ENCODE measurements around the gene COL13A1.

The COL13A1 gene

DNA sequence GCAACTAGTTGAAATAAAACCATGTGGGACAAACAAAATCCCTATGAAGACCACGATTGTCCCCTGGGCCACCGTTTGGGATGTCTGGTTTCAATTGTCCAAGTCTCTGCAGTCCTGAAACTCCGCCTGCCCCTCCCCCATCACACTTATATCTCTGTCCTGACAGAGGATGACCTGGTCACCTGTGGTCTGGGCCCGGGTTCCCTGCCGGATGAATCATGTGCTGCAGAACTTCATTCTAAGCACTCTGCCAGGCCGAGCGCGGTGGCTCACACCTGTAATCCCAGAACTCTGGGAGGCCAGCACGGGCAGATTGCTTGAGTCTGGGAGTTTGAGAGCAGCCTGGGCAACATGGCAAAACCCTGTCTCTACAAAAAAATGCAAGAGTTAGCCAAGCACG, 91.1 kb downstream of the COL13A1 start:
- no peak for DNase-seq

DNA sequence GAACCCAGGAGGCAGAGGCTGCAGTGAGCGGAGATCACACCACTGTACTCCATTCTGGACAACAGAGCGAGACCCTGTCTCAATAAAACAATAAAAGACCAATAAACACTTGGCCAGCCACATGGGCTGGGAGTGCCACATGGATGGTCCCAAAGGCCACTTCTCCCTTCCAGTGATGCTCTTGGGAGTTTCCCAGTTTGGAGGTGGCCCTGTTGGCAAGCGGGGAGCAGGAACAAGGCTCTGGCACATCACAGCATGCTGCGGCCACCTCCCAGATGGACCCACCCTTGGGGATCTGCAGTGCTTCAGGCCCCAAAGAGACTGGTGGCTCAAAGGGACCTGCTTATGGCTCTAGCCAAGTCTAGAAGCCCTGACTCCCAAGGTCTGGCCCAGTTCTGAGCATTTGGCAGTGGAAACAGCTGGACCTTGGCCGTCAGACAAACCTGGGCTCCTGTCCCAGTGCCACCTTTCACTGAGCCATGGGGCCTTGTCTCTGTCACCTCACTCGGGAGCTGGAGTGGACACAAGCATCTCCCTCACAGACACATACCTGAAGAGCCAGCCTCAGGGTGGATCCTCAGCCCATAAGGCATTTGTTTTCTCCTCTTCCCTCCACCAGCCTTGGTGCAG, 91.7 kb downstream of the COL13A1 start:
- DNase-seq, result no peak

DNA sequence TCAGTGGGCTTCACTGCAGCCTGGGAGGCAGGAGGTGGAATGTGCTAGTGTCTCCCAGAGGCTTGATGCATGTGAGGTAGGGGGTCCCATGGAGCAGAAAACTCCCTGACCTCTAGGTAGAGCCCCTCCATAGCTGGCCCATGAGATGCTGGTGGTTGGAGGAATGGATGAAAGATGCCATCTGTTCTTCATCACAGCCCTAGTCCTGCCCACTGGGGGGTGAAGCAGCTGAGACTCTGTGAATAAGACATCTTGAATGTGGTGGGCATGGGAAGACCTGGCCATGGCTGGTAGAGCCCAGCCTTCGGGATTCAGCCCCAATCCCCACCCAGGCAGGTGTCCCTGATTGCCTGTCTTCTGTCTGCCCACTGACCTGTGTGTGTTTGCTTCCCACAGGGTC, 92.5 kb downstream of the COL13A1 start:
- DNase-seq, result no peak

DNA sequence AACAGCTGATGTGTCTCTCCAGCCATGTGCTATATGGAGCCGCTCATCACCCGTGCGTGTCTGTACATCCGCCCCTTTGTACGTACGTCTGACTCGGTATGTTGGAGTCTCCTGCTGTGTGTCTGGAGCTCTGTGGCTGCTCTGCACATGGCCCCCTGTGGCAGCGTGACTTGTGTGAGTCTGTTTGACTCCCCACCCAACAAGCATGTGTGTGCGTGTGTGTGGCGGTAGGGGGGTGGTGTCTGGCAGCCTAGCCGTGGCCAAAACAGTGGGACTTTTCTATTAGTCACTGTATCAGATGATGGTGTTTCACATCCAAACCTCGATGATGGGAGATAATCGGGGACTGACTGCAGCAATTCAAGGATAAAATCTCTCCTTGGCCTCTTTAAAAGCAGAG, 94.1 kb downstream of the COL13A1 start:
- no peak for DNase-seq

DNA sequence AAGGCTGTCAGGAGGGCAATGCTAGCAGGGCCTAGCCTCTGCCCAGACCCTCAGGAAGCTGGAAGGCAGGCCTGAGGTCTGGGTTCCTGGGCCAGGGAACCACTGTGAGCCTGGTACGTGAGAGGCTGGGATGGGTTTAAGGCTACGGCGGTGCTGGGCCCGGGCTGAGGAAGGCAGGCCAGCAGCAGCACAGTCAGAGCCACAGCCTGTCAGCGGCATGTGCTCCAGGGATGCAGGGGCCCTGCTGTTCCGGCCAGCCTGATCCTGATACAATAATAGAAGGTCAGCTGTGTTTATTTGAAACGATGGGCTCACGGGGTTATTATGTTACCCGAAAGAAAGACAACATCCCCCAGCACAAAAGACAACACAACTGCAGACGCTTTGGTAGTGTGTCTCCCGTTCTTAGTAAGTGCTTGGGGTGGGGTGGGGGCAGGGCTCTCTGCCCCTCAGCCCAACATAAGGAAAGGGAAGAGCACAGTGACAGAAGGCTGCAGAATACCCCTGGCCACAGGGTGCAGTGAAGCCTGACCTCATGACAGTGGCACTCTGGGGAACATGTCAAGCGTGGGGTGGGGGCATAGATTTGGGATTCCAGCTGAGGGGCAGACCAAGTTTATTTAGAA, 95.0 kb downstream of the COL13A1 start:
- DNase-seq, result no peak

DNA sequence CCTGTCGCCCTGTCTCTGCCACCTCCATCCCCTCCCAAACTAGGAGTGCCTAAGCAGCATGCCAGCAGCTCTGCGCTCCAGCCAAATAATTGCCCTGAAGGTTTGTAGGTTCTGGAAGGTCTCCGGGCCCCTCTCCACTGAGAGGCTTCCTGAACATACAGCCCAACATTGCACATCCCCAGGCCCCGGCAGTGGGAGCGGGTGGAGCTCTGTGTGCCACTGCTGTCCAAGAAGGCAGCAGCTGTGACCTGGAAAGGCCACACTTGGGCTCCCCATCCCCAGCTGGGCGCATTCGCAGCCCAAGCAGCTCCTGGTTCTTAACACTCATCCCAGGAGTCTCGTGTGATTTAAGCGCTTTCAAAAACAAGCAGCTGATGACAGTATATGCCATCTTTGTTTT, 95.7 kb downstream of the COL13A1 start:
- DNase-seq, result no peak

DNA sequence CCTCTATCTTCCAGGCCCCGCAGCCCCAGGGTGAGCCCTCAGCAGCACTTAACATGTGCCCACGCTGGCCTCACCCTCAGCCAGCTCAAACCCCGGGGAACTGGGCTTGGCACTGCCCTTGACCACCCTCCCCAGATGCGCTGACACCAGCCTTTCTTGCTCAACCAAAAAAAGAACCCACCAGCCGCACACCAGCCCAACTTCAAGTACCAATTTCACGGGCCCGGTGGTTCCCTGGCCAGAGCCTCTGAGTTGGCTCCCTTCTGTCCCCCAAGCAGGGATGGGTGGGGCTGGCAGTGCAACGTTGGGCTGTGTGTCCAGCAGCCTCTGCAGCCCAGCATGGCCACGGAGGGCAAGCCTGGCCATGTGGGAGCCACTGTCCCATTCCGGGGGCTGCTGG, 96.3 kb downstream of the COL13A1 start:
- DNase-seq, result no peak

DNA sequence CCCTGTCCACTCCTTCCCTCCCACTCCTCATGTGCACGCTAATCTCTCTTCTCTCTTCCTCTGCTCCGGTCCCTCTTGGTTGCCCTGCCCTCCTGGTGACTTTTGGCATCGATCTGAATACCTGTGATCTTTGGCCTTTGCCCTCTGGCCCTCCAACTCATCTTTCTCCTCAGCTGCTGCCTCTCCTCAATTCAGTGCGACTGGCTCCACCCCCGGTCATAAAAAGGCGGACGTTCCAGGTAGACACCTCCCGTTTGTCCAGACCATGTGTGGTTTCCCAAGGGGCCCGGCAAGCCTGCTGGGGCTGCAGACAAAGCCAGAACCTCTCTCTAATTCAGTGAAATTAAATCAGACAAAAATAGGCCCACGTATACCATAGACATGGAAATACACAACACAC, 96.8 kb downstream of the COL13A1 start:
- DNase-seq, result no peak

DNA sequence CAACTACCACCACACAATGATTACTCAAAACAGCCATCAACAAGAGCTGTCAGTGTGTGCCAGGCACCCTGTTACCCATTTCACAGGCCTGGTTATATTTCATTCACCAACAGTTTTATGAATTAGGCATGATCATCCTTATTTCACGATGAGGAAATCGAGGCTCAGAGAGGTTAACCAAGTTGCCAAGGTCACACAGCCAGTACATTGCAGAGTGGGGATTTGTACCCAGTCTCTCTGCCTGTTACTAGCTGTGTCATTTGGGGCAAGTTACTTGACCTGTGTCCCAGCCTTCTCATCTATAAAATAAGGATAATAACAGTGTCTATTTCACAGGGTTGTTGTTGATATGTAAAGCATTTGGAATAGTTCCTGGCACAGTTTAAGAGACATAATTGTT, 97.2 kb downstream of the COL13A1 start:
- DNase-seq, result no peak

DNA sequence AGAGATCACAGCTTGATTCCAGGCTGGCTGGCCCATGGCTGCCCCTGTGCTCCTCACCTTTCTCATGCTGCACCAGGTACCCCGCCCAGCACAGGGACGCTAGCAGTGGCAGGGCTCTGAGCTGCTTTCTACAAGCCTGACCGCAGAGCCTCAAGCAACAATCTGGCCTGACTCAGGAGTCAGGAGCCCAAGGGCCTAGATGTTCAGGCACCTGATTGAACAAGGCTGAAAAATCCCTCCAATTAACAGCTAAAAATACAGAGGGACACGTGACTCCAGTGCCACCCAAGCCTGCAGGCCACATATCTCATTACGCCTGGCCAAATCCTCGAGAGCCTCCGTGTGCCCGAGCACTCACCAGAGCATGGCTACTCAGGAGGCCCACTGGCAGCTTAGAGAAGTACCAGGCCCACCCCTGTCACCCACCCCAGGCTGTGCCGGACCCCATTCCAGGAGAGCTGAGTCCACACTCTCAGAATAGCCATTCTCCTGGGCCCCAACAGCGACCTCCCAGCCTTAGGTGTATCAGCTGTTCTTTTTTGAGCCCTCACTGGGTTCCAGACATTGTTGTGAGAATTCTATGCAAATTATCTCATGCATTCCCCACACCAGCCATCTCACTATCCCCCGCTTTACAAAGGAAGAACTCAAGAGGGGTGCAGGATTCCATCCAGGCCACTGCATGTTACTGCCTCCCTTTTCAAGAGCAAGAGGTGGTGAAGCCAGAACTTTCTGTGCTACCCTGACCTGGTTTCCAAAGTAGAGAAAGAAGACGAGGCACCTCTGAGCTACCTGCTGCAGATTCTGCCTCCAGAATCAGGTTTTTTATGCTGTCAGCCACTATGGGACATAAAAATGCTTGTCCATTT, 98.3 kb downstream of the COL13A1 start:
- no peak for DNase-seq

DNA sequence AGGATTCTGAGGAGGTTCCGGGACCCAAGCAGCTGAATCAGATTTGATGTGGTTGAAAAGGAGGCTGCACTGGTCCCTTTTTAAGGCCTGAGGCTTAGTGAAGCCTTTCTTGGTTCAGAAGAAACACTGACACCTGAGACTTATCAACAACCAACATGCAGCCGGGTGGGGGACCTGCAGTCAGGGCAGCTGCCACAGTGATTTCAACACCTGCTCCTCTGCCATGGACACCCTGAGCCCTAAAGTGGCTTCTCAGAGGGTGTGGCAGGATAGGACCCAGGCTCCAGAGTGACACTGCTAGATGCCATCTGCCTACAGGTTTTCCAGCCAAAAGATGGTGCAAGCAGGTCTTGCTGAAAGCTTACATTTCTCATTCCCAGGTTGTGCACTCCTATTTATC, 99.3 kb downstream of the COL13A1 start:
- no peak for DNase-seq

DNA sequence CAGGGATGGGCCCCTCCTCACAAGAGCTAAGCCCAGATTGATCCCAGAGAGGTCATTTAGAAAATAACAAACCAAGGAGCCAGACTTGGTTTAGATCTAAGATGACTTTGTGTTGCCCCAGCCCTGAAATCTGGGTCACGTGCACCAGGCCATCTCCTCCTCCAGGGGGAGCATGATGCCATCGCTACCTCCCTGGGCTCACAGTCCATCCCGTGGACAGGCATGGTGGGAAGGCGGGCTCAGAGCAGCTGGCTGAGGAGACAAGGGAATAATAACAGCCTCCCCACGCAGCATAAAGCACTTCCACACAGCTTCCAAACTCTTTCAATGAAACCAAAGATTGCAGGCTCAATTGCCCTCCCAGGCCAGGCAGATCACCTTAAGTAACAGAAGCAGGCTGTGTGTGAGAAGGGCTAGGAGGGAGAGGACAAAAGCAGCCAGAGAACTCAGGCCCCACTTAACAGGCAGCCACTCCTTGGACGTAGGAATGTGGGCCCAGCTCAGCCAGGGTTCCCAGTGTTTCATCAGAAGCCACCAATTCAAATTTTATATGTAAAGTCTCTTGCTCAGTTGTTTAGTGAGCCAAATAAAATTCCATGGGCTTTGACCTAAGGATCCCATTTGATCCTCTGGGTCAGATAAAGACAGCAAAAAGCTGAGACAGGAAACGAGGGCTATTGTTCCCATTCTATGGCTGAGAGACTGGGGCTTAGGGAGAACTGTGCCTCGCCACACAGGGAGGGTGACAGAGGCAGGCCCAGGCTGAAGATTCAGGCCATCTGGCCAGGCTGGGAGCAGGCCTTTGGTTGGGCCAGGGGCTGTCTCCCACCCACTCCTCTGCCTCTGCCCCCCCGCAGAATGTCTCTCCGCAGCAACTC, 100.2 kb downstream of the COL13A1 start:
- DNase-seq, result no peak

DNA sequence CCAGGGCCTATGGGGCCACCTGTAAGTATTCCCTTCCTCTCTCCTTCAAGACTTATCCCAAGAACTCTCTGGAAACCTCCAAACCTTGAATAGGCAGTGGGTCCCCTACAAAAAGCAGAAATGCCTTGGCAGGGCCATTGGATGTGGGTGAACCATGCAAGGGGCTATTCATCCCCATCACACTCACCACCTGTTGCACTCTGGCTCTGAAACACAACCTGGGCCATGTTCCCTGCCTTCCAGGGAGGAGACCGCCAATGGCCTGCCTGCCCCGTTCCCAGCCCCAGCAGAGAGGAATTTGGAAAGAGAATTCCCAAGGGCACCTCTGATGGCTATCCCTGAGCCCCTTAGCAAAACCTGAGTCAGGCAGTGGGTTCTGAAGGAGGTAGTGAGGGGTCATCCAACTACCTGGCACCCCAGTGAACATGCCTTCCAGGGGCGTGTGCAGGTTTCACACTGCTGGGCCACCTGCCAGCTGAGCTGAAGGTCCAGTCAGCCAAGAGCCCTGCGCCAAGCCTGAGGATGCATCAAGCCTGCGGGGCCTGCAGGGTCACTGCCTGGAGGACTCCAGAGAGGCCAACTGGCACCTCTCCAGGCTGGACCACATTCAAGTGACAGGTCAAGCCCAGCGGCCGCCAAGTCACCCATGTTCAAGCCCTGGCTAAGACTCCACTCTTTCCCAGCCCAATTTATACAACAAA, 101.3 kb downstream of the COL13A1 start:
- no peak for DNase-seq

DNA sequence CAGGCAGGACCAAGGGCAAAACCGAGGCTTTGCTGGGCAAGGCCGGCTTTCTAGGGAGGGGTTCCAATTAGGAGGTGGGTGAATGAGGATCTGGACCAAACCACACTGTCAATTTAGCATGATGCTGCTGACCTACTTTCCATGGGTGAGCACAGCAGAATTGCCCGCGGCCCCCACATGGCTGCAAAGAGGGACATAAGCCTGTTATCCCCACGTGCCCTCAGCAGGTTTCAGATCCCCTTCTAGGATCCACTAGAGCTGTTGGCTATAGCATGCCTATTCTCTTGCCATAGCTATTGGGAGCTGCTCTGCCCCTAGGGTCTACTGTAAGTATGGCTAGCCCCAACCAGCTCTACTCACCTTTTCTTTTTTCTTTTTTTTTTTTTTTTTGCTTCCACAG, 102.8 kb downstream of the COL13A1 start:
- no peak for DNase-seq

DNA sequence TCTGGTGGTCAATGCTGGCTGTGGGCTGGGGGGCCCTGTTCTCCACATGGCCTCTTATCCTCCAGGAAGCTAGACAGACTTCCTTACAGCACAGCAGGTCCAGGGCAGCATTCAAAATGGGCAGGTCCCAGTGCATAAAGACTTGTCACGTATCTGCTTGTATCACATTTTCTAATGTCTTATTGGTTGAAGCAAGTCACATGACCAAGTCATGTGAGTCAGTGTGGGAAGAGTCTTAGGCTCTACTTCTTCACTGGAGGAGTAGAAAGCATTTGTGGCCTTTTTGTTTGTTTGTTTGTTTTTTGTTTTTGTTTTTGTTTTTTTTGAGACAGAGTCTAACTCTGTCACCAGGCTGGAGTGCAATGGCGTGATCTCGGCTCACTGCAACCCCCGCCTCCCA, 104.7 kb downstream of the COL13A1 start:
- DNase-seq, result no peak

DNA sequence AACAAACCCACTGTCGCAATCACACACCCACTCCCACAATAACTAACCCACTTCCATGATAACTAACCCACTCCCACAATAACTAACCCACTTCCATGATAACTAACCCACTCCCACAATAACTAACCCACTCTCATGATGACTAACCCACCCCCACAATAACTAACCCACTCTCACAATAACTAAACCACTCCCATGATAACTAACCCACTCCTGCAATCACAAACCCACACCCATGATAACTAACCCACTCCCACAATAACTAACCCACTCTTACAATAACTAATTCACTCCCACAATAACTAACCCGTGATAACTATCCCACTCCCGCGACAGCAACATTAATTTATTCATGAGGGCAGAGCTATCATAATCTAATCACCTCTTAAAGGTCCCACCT, 105.8 kb downstream of the COL13A1 start:
- DNase-seq, result no peak

DNA sequence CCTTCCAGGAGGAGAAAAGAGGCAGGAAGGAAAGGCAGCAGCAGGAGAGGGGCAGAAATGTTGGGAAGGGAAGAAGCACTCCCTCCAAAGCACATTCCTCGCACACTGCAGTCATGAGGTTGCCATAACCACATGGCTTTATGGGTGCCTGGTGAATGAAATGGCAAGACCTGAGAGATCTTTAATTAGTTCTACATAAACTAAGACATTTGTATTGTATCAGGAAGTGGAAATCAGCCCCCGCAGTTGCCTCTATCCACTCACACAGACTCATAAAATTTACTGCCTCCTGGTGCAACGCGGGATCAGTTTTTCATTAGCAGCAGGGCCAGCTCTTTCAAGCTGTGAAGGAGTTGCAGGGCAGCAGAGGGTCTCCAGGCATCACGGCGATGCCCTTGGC, 106.4 kb downstream of the COL13A1 start:
- no peak for DNase-seq

DNA sequence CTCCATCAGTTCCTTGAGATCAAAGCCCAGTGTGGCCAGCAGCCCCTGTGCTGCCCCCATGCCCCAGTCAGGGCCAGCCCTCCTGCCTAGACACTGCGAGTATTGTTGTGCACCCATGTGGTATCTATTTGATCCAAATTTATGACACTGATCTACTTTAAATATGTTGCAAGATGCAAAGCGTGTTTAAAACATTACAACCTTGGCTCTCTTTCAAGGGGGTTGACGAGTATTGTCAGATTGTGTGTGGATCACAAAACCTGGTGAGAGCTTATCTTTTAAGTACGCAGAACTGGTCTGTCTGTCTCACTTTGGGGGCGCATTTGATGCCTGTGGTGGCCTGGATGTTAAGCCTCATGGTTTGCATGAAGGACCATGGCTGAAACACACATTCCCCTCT, 108.9 kb downstream of the COL13A1 start:
- no peak for DNase-seq

DNA sequence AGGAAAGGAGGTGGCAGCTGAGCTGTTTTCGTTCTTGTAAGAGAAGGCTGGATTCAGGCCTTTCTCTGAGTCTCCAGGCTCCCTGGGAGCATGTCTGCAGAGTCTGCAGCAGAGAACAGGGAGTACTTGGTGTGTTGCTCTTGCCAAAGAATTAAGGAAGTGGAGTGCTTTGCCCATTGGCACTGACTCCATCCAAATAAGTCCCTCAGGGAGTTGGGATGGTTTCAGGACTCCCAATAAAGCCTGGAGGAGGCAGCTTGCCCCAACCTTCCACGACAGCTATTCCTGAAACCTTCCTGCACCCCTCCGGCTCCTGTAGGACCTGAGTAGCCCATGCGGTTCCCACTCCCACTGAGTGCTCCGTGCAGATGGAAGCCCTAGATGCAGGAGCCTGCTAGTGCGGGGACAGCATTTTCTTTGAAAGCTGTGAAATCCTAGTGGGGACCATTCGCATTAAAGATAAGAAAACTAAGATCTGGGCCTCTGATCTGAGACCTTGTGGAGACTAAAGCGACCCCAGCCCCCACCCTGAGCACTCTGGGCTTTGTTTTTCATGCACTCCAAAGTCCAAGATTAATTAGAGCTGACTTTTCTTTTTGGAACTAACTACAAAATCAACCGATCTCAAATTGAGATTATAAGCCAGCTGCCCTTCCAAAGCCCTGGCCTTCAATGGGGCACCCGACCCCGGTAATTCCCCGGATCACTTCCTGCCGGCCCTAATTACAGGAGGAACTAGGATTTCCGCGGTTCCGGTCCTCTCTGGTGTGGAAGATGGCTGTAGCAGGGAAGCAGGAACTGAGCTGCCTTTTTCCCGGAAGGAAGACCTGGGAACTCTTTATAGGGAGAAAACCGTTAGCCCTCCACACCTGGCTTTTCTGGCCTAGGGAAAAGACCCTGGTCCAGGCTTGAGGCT, 110.2 kb downstream of the COL13A1 start:
- no peak for DNase-seq

DNA sequence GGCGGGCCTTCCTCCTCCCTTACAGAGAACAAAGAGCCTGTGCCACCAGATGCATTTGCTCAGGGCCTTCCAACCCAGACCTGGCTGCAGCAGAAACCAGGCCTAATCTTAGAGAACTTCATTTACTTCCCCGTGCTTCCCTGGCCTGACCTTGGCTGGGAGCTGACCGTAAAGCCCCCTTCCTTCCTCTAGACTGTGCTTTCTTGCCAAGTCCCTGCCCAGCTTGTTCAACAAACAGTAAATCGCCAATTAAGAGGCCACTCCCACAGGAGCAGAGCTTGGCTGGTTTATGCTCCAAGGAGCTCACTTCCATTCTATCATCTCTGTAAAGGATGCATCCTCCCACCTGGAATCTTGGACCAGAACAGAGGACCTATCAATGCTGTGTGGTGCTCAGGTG, 110.9 kb downstream of the COL13A1 start:
- DNase-seq, result no peak

DNA sequence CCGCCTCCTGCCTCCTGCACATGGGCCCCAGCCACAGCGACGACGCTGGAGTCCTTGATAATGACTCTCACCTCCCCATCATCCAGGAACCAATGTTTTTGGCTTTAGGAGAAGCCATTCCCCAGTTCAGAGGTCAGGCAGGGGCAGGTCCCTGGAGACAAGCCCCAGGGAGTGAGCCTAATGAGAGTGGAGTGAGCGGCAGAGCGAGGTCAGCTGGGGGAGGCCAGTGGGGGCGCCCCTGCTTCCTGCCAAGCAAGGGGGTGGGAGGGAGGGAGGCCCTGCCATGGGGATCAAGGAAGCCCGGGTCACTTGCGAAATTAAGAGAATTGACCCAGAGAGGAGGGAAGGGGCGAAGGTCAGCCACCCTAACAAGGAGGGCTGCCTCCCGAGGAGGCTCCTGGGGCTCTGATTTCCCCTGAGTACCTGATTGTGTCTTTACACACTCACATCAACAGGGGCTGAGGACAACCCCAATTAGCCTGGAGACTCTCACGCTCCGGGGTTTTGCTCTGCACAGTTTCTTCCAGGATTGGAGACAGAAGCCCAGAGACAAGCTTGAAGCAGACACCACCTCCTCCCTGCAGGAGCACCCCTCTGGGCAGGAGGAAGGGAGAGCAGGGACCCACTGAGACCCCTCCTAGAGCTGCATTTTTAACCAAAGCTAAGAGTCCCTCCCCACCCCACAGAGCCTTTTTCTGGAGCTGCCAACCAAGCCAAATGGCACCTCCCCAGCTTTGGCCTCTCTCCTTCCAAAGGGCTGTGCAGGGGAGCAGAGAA, 112.1 kb downstream of the COL13A1 start:
- no peak for DNase-seq
